ENCODE measurements around the gene PANK2.
"Not testable (repeated sequence)": the region's sequence is repeated elsewhere in the genome, so short reads cannot be mapped to it uniquely, and the experiment has no call there.

PANK2 gene

DNA sequence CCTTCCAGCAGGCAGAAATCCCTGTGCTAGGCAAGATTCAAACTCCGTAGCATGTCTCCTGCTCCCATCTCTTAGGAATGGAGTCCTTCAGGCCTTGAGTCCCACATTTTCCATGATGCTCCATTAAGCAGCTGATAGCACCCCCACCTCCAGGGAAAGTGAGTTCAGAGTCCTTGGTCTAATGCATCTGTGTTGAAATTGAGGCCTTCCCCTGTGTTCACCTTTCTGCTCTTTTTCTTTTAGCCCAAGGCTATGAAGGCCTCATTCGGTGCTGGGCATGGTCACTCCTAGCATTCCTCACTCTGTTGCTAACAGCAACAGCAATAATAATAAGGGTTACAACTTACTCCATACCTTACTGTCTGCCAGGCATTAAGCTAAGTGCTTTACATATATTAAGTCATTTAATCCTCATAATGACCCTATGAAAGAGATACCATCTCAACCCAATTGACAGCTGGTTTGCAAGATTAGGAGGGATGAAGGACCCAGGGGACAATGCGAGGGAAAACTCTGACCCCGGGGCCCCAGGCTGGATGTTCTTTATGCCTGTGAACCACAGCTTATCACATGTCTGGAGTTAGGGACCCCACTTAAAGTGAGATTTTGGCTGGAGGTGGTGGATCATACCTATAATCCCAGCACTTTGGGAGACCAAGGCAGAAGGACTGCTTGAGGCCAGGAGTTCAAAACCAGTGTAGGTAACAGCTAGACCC lies 17.5 kb upstream of the PANK2 start:
- no peak for DNase-seq (ENCODE audit: low spot score)

DNA sequence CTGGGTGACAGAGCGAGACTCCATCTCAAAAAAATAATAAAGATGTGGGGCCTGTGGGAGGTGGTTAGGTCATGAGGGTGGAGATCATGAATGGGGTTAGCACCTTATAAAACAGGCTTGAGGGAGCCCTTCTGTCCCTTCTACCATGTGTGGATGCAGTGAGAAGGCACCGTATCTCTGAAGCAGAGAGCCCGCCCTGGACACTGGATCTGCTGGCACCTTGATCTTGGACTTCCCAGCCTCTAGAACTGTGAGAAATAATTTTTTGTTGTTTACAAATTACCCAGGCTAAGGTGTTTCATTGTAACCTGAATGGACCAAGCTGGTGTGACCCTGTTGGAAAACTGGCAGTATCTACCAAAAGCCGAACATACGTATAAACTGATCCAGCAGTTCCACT lies 15.7 kb upstream of the PANK2 start:
- DNase-seq (ENCODE audit: low spot score), result no peak

DNA sequence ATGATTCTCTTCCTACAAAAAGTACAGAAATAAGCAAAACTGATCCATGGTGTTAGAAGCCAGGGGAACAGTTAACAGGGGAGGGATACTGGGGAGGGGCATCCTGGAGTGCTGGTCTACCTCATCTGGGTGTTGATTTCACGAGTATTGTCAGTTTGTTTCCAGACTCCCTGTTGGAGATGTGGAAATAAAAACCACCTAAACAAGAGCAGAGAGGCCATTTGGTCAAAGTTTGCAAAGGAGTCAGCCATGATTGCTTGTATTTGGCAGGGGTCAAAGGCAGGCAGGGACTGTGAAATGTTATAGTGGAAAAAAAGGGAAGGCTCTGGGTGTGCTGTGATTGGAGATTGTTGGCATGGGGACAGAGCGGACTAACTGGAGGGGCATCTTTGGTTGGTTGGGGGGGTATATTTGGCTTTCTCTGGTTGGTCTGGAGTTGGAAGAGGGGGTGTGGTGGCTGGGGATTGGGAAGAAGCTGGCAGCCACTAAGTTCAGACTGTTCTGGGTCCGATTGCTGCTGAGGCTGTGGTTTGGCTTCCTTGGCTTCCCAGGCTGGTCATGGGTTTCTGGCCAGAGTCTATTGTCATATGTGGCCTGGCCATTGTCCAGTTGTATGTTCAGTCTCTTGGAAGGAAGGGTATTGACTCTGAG lies 14.9 kb upstream of the PANK2 start:
- DNase-seq (ENCODE audit: low spot score), result no peak

DNA sequence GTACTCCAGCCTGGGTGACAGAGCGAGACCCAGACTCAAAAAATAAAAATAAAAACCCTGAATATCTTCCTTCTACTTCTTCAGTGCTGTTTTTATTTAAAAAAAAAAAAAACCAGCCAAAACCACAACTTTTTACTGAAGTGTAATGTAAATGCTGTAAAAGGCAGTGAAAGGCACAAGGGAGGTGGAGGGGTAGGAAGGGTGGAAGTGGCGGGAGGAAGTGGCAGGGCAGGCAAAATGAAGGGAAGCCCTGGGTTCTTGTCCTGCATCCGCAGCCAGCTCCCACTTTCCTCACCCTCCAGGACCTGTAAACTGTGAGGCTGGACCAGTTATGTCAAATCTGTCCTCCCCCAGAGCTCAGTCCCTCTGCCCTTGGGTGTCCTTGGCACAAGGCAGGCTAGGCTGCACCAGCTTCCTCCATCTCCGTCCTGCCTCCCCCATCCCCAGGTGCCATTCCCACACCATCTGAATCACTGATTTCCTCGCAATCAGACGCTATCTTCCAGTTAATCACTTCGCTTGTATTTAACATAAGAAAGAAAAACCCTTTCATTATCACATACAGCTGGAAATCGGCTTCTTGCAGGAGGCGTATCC lies 13.7 kb upstream of the PANK2 start:
- no peak for DNase-seq (ENCODE audit: low spot score)

DNA sequence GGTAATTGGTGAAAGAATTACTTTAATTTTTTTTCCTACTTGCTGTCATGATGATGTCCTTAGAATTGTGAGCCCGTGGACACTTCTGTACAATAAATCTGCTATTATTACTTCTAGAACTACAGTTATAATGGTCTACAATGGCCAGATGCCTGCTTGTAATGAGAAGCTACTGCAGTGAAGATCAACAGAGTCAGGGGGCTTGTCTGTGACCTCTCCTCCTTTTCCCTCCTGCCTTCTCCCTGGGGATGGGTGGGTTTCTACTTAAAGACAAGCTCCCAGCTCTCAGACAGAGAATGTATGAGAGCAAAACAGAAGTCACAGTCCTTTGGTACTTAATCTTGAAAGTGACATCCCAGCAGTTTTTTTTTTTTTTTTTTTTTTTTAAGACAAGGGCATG lies 13.2 kb upstream of the PANK2 start:
- no peak for DNase-seq (ENCODE audit: low spot score)

DNA sequence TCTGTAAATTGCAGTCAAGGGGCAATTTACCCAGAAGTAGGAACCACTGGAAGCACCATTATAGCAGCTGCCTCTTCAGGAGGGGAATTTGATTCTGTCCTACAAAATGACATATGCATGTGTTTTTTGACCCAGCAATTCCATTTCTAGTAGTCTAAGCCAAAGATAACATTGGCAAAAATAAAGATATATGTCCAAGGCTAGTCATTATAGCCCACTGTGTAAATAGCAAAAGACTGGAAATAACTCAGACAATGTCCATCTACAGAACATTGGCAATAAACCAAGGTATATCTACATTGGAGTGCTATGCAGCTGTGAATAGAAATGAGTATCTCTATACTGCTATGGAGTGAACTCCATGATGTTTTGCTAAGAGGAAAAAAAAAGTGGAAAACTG lies 12.5 kb upstream of the PANK2 start:
- DNase-seq (ENCODE audit: low spot score), result no peak

DNA sequence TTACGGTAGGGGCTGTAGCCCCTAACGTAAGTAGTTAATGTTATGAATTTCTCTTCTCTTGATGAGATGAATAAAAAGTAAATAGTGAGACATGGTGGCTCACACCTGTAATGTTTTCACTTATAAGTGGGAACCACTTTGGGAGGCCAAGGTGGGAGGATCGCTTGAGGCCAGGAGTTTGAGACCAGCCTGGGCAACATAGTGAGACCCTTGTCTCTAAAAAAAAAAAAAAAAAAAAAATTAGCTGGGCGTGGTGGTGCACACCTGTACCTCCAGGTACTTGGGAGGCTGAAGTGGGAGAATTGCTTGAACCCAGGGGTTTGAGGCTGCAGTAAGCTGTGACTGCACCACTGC lies 10.3 kb upstream of the PANK2 start:
- DNase-seq (ENCODE audit: low spot score), result not testable (repeated sequence)

DNA sequence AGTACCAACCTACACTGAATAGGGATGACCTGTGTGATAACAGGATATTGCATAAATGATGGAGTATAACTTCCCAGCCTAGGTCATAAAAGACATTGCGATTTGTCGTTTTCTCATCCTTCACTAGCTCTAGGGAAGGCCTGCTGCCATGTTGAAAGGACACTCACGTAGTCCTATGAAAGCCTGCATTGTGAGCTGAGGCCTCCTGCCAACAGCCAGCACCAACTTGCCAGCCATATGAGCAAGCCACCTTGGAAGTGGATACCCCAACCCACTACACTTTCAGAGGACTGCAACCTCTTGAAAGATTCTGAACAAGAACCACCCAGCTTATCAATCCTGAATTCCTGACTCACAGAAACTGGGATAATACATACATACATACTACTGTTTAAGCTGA lies 3.5 kb upstream of the PANK2 start:
- no peak for DNase-seq (ENCODE audit: low spot score)

DNA sequence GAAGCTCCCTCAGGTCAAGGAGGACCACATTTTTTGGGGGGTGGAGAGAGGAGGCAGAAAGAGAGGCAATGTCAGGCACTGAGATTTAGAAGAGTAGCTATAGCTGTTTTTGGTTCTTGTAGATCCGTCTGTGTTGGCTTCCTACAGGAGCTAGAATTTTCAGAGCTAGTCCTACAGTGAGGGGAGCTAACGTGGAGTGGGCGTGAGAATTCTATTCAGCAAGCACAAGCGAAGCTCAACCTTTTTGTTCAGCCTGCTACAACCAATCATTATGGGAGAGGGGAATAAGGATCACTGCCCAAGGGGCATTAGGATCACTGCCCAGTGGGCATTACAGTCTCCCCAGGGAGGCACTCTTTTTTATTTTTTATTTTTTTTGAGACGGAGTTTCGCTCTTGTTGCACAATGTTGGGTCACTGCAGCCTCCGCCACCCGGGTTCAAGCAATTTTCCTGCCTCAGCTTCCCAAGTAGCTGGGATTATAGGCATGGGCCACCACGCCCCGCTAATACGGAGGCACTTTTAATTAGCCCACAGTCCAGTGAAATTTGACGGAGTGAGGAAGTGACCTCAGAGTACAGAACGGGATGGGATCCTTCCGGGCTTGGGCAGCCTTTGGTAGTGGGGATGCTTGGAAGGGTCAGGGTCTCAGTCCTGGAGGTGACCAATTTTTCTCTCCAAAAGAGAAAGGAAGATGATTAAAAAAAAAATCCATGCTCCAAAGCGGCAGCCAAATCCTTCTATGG lies 1.1 kb upstream of the PANK2 start:
- DNase-seq (ENCODE audit: low spot score), result peak; percentile 79

DNA sequence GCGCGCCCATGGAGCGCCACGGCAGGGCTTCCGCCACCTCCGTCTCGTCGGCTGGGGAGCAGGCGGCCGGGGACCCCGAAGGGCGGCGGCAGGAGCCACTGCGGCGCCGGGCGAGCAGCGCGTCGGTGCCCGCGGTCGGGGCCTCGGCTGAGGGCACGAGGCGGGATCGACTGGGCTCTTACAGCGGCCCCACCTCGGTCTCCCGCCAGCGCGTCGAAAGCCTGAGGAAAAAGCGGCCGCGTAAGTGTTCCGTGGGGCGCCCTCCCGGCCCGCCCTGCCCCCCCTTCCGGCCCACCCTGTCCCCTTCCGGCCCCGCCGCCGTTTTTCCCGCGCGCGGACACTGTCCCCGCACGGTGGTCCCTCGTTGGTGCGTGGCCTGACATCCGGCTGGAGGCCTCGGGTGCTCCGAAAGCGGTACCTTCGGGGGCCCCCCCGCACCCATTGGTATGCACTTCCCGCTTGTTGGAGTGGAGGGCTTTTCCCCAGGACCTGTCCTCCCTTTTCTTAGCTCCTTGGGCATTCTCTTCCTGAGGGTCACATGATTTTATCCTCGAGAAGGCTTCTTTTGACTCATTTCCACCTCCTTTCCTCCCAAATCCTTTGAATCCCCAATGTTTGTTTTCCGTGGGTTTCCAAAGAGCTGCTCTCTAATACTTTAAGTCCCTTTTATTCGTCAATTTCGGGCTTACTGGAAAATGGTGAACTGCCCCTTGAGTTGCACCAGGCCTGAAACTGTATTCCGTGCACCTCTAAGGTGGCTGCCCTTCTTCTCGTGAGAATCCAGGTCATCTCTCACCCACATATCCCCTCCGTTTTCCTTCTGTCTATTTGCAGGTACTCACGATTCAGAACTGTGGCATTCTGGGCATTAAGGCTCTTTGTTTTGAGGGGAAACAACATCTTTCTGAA lies 556 bp downstream of the PANK2 start:
- DNase-seq (ENCODE audit: low spot score), result peak; percentile 62

DNA sequence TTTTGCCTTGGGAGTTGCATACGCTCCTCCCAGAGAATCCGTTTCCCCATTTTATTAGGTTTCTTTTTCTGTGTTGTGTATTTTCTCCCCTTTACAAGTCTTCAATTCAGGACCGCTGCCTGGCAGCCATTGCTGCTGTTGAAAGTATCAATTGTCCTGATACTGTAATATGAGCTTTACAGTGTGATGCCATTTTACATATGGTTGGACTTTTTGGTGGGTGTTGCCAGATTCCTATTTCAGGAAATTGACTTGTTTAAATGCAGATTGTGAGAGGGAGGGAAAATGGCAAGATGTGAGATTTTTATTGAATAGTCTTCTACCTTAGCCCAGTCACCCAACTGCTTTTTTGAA lies 1.2 kb downstream of the PANK2 start:
- DNase-seq (ENCODE audit: low spot score), result peak; percentile 77

DNA sequence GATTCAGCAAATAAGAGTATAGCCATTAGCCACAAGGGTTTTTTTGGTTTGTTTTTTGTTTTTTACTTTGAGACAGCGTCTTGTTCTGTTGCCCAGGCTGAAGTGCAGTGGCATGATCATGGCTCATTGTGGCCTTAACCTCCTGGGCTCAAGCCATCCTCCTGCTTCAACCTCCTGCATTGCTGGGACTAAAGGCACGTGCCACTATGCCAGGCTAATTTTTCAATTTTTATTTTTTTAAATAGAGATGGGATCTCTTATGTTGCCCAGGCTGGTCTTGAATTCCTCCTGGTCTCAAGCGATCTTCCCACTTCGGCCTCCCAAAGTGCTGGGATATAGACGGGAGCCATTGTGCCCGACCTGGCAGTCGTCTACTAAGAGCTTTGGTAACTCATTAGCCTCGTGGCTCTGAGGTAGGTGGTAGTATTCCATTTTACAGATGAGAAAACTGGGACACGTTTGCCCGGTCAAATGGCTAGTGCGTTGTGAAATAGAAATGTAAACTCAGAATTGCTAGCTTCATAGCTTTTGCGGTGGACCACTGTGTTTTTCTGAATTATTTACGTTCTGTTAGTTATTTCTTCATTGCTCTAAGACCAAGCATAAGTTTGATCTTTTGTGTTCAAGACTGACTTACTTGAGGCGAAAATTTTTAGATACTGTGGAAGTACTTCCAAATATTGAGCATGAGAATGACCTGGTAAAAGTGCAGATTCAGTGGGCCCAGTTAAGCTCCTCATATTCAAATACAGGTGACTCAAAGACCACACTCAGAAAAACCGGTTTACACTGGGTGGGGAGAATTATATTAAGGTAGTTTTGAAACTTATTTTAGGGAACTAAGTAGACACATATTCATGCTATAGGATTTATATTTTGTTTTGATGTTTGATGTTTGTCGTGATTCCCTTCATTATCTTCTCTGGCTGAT lies 2.1 kb downstream of the PANK2 start:
- DNase-seq (ENCODE audit: low spot score), result peak; percentile 58

DNA sequence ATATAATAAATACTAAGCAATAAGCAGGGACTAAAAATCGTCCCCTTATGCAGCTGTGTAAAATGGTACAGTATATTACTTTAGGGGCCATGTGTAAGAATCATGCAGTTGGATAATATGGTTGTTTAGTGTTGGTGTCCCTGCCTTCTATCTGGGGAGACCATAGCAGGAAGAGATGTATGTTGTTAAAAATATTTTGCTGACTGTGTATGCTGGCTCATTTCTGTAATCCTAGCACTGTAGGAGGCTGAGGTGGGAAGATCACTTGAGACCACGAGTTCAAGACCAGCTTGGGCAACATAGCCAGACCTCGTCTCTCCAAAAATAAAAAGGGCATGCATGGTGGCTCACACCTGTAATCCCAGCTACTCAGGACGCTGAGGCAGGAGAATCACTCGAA lies 5.6 kb downstream of the PANK2 start:
- no peak for DNase-seq (ENCODE audit: low spot score)

DNA sequence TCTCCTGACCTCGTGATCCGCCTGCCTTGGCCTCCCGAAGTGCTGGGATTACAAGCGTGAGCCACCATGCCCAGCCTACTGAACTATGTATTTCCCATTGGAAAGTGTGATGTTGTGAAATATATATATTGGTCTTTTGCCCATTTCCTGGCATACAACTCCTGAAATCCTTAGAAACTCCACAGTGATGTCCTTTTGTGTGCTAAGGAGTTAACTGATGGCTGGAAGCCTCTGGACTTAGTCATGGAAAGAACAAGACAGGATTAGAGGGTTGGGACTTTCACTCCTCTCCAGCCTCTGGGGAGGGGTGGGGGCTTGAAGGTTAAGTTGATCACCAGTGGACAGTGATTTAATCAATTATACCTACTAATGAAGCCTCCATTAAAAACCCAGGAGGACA lies 7.1 kb downstream of the PANK2 start:
- DNase-seq (ENCODE audit: low spot score), result no peak

DNA sequence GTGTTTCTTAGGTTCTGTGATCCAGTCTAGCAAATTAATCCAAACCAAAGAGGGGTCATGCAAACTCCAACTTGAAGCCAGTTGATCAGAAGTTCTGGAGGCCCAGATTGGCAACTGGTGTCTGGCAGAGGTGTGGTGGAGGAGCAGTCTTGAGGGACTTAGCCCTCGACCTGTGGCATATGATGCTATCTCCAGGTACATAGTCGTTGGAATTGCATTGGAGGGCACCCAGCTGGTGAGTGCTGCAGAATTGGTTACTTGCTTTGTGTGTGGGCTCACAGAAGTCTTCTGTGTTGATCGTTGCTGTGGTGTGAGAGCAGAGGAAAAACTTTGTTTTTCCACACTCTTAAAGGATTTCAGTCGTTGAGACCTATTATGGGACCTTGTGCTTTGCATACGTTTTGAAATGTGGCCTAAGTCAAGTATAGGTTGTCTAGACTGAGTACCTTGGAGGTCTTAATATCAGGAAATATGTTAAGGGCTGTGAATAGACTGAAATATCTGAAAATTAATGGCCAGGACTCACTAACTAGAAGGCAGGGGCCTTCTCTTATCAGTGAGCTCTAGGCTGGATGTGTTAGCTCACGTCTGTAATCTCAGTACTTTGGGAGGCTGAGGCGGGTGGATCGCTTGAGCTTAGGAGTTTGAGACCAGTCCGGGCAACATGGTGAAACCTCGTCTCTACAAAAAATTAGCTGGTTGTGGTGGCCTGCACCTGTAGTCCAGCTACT lies 7.8 kb downstream of the PANK2 start:
- no peak for DNase-seq (ENCODE audit: low spot score)

DNA sequence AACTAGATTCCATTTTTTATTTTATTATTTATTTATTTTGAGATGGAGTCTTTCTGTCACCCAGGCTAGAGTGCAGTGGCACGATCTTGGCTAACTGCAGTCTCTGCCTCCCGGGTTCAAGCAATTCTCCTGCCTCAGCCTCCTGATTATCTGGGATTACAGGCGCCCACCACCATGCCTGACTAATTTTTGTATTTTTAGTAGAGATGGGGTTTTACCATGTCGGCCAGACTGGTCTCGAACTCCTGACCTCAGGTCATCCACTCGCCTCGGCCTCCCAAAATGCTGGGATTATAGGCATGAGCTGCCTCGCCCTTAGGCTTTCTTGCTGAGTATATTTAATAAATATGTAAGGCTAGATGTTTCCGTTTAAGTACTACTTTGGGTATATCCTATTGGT lies 9.0 kb downstream of the PANK2 start:
- DNase-seq (ENCODE audit: low spot score), result not testable (repeated sequence)

DNA sequence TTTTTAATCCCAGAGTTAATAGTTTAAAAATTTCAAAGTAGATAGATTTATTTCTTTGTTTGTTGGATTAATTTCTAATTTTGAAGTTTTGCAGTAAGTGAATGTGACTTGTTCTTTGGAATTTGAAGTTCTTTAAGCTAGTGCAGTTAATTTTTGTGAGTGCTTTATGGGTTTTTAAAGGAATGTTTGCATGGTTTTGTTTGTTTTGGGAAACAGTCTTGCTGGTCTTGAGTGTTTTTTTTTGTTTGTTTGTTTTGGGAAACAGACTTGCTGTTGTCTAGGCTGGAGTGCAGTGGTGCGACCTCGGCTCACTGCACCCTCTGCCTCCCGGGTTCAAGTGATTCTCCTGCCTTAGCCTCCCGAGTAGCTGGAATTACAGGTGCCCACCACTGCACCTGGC lies 9.5 kb downstream of the PANK2 start:
- DNase-seq (ENCODE audit: low spot score), result no peak

DNA sequence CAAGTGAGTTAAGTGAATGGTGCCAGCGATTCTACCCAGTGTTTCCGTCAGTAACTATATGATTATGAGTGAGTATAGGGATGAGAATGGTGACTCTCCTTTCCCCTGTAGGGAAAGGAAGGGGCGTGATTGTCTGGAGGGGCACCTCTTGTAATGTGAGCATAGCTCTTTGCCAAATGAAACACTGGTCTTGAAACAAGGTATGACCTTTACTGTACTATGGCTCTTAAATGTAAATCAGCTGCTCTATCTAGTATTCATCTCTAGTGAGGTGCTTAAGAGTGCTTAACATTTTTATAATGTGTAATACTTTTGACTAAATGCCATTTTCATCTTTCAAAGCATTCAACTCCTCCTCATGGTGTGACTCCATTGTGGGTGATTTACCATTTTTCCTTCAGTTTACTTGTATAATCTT lies 11.0 kb downstream of the PANK2 start:
- DNase-seq (ENCODE audit: low spot score), result no peak

DNA sequence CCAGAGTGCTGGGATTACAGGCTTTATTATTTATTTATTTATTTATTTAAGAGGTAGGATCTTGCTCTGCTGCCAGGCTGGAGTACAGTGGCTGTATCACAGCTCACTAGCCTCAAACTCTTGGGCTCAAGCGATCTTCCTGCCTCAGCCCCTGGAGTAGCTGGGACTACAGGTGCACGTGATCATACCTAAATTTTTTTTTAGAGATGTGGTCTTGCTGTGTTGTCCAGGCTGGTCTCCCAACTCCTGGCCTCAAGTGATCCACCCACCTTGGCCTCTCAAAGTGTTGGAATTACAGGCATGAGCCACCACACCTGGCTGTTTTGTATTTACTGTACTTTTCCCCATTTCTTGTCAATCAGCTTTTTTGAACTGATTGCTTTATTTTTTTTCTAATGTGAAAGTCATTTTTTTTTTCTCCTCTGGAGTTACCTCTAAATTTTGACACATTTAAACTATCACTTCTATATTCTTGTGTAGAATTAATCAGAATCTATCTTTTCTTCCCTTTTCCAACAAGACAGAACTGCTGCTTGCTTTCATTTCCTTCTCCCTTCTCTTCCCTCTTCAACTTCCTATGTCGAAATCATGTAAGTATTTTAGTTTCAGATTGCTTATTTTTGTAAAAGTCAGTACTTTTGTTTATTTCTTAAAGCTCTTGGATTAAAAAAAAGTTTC lies 12.0 kb downstream of the PANK2 start:
- DNase-seq (ENCODE audit: low spot score), result no peak

Data from RKO (cell line).